ACC112 (cell line): ENCODE measurements around the gene FNDC11.
A peak's percentile ranks its signal among the peaks of the same experiment; 100 is the strongest.

ENCODE experiments used
- H2AFZ ChIP-seq: fragments of 200-600 bp; sonication (generic); one replicate; pipeline ENCODE4 v1.6.0; 2017; ENCODE audit warnings: antibody characterized with exemption, low read length; ENCODE audit not compliant: unreplicated experiment
- H3K27ac ChIP-seq: fragments of 200-600 bp; sonication (generic); 2 replicates; pipeline ENCODE4 v1.5.1; 2014; ENCODE audit warnings: low read depth, mild to moderate bottlenecking, antibody characterized with exemption, low read length, moderate library complexity
- H3K27me3 ChIP-seq: fragments of 200-600 bp; sonication (generic); 2 replicates; pipeline ENCODE4 v1.6.1; 2014; ENCODE audit warnings: mild to moderate bottlenecking, antibody characterized with exemption, low read length, moderate library complexity, mixed read lengths; ENCODE audit not compliant: insufficient read depth
- H3K36me3 ChIP-seq: fragments of 200-600 bp; sonication (generic); 2 replicates; pipeline ENCODE4 v1.6.1; 2016; ENCODE audit warnings: mild to moderate bottlenecking, antibody characterized with exemption, low read length, moderate library complexity, mixed read lengths; ENCODE audit not compliant: insufficient read depth
- H3K4me1 ChIP-seq: fragments of 200-600 bp; sonication (generic); one replicate; pipeline ENCODE4 v1.6.1; 2016; ENCODE audit warnings: low read length, mixed read lengths; ENCODE audit not compliant: insufficient read depth, unreplicated experiment, control insufficient read depth
- H3K4me3 ChIP-seq: fragments of 200-600 bp; sonication (generic); 2 replicates; pipeline ENCODE4 v1.5.1; 2014; ENCODE audit warnings: mild to moderate bottlenecking, low read depth, low read length
- H3K79me2 ChIP-seq: fragments of 200-600 bp; sonication (generic); one replicate; pipeline ENCODE4 v1.6.0; 2016; ENCODE audit warnings: low read length; ENCODE audit not compliant: control insufficient read depth, unreplicated experiment, insufficient read depth

FNDC11 gene

GRCh38 chr20:63547725-63548480 lies 6.1 kb upstream of the FNDC11 start, which contains the start of gene SRMS:
Gene SRMS (minus strand): TSS chr20:63547749. CDS start chr20:63547463, 286 bp downstream.
- Histone ChIP-seq H3K36me3 (no peaks in the 10 kb centered on the region), H3K4me3 (no peak within 1 kb of the TSS), H2AFZ (no peak within 1 kb of the TSS), H3K79me2 (no peaks in the 10 kb centered on the region), H3K4me1 (peaks cover 2% of the 10 kb centered on the region), H3K27ac (no peak within 1 kb of the TSS), H3K27me3 (no peaks in the 10 kb centered on the region)

- H2AFZ ChIP-seq: no peak overlapping the region
Observed at GRCh38 chr20:63548542-63548941, 5.4 kb upstream of the FNDC11 start.

GRCh38 chr20:63549019-63549418 lies 4.9 kb upstream of the FNDC11 start:
- Histone ChIP-seq H3K36me3 (no peaks in the 10 kb centered on the region), H3K4me1 (peaks cover 3% of the 10 kb centered on the region), H3K27ac (no peak overlapping the region), H3K4me3 (no peak overlapping the region), H2AFZ (no peak overlapping the region), H3K27me3 (no peaks in the 10 kb centered on the region), H3K79me2 (no peaks in the 10 kb centered on the region)

More at GRCh38 chr20:63548542-63548941, 5.4 kb upstream of the FNDC11 start:
- peaks cover 3% of the 10 kb centered on the region for H3K4me1 ChIP-seq
- no peak overlapping the region for H3K4me3 ChIP-seq
- H3K27me3 ChIP-seq: no peaks in the 10 kb centered on the region
- no peaks in the 10 kb centered on the region for H3K79me2 ChIP-seq
- no peaks in the 10 kb centered on the region for H3K36me3 ChIP-seq
- H3K27ac ChIP-seq: no peak overlapping the region

GRCh38 chr20:63549679-63550282 lies 4.2 kb upstream of the FNDC11 start:
- H3K4me3 ChIP-seq: no peak overlapping the region
- no peak overlapping the region for H2AFZ ChIP-seq
- H3K36me3 ChIP-seq: no peaks in the 10 kb centered on the region
- no peak overlapping the region for H3K27ac ChIP-seq
- H3K4me1 ChIP-seq: peaks cover 3% of the 10 kb centered on the region
- H3K27me3 ChIP-seq: no peaks in the 10 kb centered on the region
- no peaks in the 10 kb centered on the region for H3K79me2 ChIP-seq

- H3K4me3 ChIP-seq: no peak overlapping the region
- no peaks in the 10 kb centered on the region for H3K79me2 ChIP-seq
- H3K36me3 ChIP-seq: no peaks in the 10 kb centered on the region
- peaks cover 3% of the 10 kb centered on the region for H3K4me1 ChIP-seq
- H2AFZ ChIP-seq: no peak overlapping the region
- no peaks in the 10 kb centered on the region for H3K27me3 ChIP-seq
- H3K27ac ChIP-seq: no peak overlapping the region
Observed at GRCh38 chr20:63551068-63551467, 2.9 kb upstream of the FNDC11 start.

- H3K27ac ChIP-seq: no peak overlapping the region
- no peaks in the 10 kb centered on the region for H3K27me3 ChIP-seq
- H3K79me2 ChIP-seq: no peaks in the 10 kb centered on the region
- H3K36me3 ChIP-seq: no peaks in the 10 kb centered on the region
- H3K4me3 ChIP-seq: no peak overlapping the region
- H2AFZ ChIP-seq: no peak overlapping the region
- peaks cover 3% of the 10 kb centered on the region for H3K4me1 ChIP-seq
Observed at GRCh38 chr20:63552481-63553249, 1.3 kb upstream of the FNDC11 start.

- peak overlapping the region; percentile 70 for H3K4me3 ChIP-seq
- H3K79me2 ChIP-seq: no peaks in the 10 kb centered on the region
- no peaks in the 10 kb centered on the region for H3K36me3 ChIP-seq
- no peak overlapping the region for H2AFZ ChIP-seq
- no peak overlapping the region for H3K27ac ChIP-seq
- H3K27me3 ChIP-seq: no peaks in the 10 kb centered on the region
- peaks cover 3% of the 10 kb centered on the region for H3K4me1 ChIP-seq
Observed at GRCh38 chr20:63553251-63553932, 567 bp upstream of the FNDC11 start.

- Histone ChIP-seq H3K27me3 (no peaks in the 10 kb centered on the region), H2AFZ (no peak overlapping the region), H3K79me2 (no peaks in the 10 kb centered on the region), H3K36me3 (peaks cover 5% of the 10 kb centered on the region; the same call in 1 of the 2 replicates), H3K4me1 (peaks cover 3% of the 10 kb centered on the region), H3K27ac (no peak overlapping the region), H3K4me3 (peak overlapping the region; percentile 70)
Observed at GRCh38 chr20:63554361-63555278, 661 bp downstream of the FNDC11 start.

- Histone ChIP-seq H3K4me3 (no peak overlapping the region), H3K27ac (no peak overlapping the region), H3K79me2 (no peaks in the 10 kb centered on the region), H3K36me3 (peaks cover 17% of the 10 kb centered on the region), H2AFZ (no peak overlapping the region), H3K27me3 (no peaks in the 10 kb centered on the region), H3K4me1 (peaks cover 3% of the 10 kb centered on the region)
Observed at GRCh38 chr20:63555661-63556381, 1.9 kb downstream of the FNDC11 start.
